GM19452 (cell line): ENCODE data around the gene KRTAP5-1.

Experiments used
- ATAC-seq: cut with Tn5 transposase; IDR thresholded peaks from one replicate; pipeline ENCODE4 v1.9.1; 2021; ENCODE audit not compliant: unreplicated experiment

KRTAP5-1 gene

DNA sequence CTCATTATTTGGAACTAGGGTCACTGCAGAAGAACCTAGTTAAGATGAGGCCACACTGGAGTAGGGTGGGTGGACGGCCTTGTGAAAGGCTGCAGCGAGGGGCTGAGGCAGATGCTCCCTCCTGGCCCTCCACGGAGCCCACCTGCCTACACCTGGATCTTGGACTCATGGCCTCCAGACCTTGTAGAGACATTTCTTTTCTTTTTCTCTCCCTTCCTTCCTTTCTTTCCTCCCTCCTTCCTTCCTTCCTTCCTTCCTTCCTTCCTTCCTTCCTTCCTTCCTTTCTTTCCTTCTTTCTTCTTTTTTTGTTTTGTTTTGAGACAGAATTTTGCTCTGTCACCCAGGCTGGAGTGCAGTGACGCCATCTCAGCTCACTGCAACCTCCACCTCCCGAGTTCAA, 39.7 kb downstream of the KRTAP5-1 start:
- no peak for ATAC-seq

DNA sequence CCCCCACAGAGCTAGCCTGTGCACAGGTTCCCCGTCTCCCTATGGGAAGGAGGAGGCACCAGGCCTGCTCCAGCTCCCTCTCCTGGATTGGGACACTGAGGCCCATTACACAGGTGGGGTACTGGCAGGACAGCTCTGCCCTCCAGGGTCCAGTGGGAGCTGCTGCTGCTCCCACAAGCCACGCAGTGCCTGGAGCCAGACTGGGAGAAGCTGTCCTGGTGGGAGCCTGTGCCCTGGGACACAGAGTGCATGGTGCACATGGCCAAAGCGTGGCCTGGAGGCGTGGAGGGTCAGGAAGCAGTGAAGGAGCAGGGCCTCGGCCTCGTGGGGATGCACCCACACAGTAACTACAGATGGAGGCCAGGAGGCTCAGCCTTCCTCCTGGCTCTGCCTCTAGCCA, 40.5 kb downstream of the KRTAP5-1 start:
- ATAC-seq, result no peak

DNA sequence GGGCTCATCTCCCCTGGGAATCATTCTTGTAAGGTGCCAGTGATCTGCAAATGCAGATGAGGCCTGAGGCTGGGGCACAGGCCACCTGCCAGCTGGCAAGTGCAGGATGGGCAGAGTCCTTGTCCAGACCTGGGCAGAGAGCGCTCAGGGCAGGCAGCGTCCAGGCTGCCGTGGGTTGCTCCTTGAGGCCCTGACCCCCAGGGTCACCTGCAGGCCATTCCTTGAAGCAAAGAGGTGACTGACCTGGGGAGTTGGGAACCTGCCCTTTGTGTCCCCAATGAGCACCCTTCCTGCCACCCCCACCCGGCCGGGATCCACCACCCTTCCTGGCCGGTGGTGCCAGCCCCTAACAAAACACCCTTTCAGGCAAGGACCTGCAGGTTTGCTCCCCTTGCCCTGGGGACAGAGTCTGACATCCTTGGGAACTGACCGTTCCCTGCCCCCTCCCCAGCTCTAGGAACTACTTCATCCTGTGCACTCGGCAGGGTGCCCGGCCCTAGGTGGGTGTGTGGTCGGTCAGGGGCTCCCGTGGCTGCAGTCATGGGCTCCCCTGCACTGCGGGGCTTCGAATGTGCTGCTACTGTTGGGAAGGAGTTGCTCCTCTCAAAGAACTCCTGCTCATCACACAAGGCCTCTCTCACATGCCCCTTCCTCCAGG, 41.3 kb downstream of the KRTAP5-1 start:
- no peak for ATAC-seq

DNA sequence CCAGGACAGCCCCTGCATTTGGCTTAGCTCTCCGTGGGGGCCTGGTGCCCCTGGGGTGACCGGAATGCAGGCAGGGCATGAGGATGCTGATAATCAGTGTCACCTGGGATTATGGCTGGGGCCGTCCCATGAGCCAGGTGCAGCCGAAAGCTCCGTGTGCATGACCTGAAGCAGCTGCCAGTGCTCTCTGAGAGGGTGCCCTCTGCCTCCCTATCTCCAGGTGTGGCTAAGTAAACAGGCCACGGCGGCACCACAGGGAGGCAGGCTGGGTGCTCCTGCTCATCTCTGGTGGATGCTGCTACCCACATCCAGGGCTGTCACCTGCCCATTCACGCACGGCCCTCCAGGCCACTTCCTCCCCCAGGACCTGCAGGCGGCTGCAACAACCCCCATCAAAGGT, 42.8 kb downstream of the KRTAP5-1 start:
- no peak for ATAC-seq

DNA sequence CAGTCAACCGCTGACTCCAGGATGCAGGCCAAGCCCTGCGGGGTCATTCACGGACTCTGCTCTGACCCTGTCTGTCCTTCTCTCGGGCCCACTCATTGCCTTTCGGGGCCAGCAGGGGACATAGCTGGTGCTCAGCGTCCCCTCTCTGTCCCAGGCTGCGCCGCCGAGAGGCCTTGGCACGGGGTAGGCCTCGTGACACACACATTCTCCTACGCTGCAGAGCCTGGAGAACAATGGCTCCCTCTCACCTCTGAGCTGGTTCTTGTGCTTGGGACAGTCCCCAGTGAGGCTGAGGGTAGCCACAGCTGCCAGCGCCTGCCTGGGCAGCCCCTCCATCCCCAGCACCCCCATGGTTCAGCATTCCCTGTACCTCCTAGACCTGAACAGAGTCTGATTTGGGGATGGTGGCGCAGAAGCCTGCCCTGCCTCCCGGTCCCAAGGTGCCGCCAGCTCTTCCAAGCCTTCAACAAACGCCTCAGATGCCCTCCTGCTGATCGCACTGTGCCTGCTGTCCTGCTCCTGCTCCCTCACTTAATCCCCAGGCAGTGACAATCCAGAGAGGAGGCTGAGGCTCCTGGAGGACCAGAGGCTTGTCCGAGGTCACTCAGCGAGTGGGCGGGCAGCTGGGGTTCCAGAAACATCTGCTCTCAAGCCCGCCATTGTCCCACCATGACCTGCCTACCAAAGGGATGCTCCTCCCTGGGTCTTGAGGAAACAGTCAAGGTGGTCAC, 43.4 kb downstream of the KRTAP5-1 start:
- no peak for ATAC-seq

DNA sequence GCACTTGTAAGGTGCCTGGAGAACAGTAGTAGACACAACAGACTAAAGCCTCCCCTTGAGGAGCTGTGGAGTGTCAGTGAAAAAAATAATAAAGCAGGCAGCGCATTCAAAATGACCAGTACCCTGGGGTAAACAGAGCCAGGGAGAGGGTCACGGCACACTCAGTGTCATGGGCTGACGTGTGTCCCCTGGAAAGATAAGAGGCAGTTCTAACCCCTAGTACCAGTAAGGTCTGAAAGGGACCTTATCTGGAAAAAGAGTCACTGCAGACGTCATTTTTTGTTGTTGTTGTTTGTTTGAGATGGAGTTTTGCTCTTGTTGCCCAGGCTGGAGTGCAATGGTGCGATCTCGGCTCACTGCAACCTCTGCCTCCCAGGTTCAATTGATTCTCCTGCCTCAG, 45.0 kb downstream of the KRTAP5-1 start:
- ATAC-seq, result no peak

DNA sequence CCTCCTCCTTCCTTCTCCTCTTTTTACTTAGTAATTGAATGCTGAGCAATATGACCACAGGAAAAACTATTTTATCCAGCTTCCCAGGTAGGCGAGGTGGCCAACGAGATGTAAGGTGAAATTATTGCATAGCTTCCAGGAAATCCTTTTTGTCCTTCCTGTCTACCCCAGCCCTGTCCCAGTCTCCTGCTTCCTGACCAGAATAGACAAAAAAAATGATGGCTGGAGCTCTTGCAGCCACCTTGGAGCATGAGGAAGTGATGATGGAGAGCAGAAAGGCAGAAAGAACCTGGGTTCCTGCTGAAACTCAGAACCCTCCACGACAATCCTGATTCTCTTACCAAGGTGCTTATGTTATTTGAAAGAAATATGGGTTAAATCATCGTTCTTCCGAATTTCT, 46.9 kb downstream of the KRTAP5-1 start:
- ATAC-seq, result no peak

DNA sequence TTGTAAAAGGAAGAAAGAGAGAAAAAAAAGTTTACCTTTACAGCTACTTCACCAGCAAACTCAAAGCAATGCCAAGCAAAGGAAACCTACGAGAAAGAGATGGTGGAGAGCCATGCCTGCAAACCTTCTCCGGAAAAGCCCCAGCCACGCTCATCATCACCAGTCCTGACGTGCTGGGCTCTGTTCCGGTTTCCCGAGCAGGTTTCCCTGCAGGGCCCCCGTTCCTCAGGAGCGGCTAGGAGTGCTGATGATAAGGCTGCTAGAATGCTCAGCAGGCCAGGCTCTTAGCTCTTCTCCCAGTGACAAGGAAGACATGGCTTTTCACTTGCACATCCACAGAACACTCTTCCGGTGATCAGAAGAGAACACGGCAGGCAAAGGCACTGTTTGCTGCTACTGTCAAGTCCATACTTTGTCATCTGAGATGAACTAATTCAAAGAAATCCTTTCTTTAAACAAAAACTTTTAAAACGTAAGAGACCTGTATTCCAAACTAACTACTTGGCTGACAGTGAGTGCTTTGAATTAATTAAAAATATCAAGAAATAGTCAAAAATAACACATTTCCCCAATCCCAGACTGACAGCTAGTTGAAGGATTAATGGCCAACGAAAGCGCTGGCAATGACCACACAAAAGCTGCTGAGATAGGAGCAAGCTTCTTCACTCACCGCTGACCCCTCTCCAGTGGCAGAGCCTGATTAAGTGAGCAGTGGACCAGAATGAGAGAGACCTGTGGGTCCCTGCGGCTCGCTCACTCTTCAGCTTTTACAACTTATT, 48.8 kb downstream of the KRTAP5-1 start:
- ATAC-seq, result no peak

DNA sequence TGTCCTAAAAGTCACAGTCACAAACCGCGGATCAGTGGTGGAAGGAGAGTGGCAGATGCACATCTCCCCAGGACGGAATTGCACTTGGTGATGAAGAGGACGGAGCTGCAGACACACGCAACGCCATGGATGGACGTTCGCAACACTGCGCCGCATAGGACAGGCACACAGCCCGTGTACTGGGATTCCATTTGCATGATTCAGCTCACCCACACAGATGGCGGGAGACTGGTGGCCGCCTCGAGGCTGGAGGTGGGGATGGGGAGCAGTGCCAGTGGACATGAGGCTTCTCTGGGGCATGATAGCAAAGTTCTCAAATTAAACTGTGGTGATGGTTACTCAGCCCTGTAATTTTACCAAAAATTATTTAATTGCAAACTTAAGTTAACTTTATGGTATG, 50.4 kb downstream of the KRTAP5-1 start:
- no peak for ATAC-seq
